HCT116 (cell line): ENCODE measurements around the gene PNKP. TPM values are rescaled to one million over a fixed set of nuclear protein-coding genes. Genes with fewer than 3 reads are reported as not detected.

ENCODE experiments used
- ATAC-seq: fragments of 200-7000 bp; cut with Tn5 transposase; 2 replicates; pipeline ENCODE4 v1.9.1; 2020; ENCODE audit warnings: mild to moderate bottlenecking, moderate library complexity
- BruUV-seq: library from RNA; stranded (reverse); fragments of 400-500 nt; replicated peaks from 2 replicates; lab custom pipeline; 2021; lab: Mats Ljungman, UMichigan
- CTCF ChIA-PET: fragments of 300-600 bp; sonication (Branson Sonifier 250); formaldehyde crosslinking; loops from one replicate; lab custom pipeline; 2021; ENCODE audit warnings: antibody characterized with exemption; lab: Charles Lee
- POLR2A ChIA-PET: fragments of 300-600, 350-600 bp; sonication (Branson Sonifier 250); formaldehyde crosslinking; loops from one replicate; lab custom pipeline; 2021; ENCODE audit warnings: antibody characterized with exemption; lab: Charles Lee
- RAD21 ChIA-PET, 2 experiments: fragments of 300-600 bp; sonication (Branson Sonifier 250); formaldehyde crosslinking; loops; one replicate each; lab custom pipeline; 2023; ENCODE audit warnings: low total read pairs in 2 of 2; ENCODE audit not compliant: uncharacterized antibody in 2 of 2, unreplicated experiment in 2 of 2, low non-redundant PET in 1 of 2; lab: Charles Lee
- DNase-seq: peaks from one replicate; pipeline ENCODE4 v3.0.0-alpha.2; 2010; ENCODE audit warnings: low read depth, low spot score
- H2AFZ ChIP-seq: fragments of 200-600 bp; shearing (Covaris generic), sonication (generic); 2 replicates; pipeline ENCODE4 v1.6.1; 2017; ENCODE audit warnings: low read depth, mixed run types, mixed read lengths, antibody characterized with exemption, low read length; ENCODE audit not compliant: poor library complexity, severe bottlenecking
- H3K27ac ChIP-seq: 2 replicates; pipeline ENCODE4 v1.5.1; 2012; ENCODE audit warnings: low read depth, low read length
- H3K27me3 ChIP-seq: fragments of 200-600 bp; sonication (generic); 2 replicates; pipeline ENCODE4 v1.6.1; 2016; ENCODE audit warnings: mixed run types, low read length, mixed read lengths; ENCODE audit not compliant: insufficient read depth
- H3K36me3 ChIP-seq, 2 experiments: fragments of 200-500 bp in 1 of 2; fragments of 200-600 bp in 1 of 2; sonication (Bioruptor generic) in 1 of 2; sonication (generic) in 1 of 2; 2 replicates each; pipeline versions ENCODE4 v1.5.1 to v1.6.1; 2014 to 2016; ENCODE audit warnings: low read length in 2 of 2, inconsistent platforms in 1 of 2, mixed read lengths in 1 of 2, mixed run types in 1 of 2; ENCODE audit not compliant: insufficient read depth in 2 of 2, control insufficient read depth in 1 of 2
- H3K4me1 ChIP-seq, 2 experiments: fragments of 200-600 bp in 1 of 2; sonication (generic) in 1 of 2; 2 replicates each; pipeline versions ENCODE4 v1.5.1 to v1.6.1; 2012 to 2017; ENCODE audit warnings: low read length in 2 of 2, inconsistent platforms in 1 of 2, mild to moderate bottlenecking in 1 of 2, mixed read lengths in 1 of 2, mixed run types in 1 of 2, moderate library complexity in 1 of 2; ENCODE audit not compliant: insufficient read depth in 2 of 2, control insufficient read depth in 1 of 2
- H3K4me2 ChIP-seq: fragments of 200-600 bp; sonication (generic); 2 replicates; pipeline ENCODE4 v1.6.1; 2017; ENCODE audit warnings: mixed run types, low read length, mixed read lengths
- H3K4me3 ChIP-seq, 2 experiments: fragments of 200-600 bp in 1 of 2; sonication (generic) in 1 of 2; replicated peaks in 1 of 2; 2 replicates each; pipeline ENCODE4 v1.5.1; 2011 to 2016; ENCODE audit warnings: low read length in 2 of 2, control low read depth in 1 of 2, low read depth in 1 of 2, mild to moderate bottlenecking in 1 of 2, mixed read lengths in 1 of 2, mixed run types in 1 of 2
- H3K79me2 ChIP-seq: fragments of 200-600 bp; sonication (generic); 2 replicates; pipeline ENCODE4 v1.6.1; 2017; ENCODE audit warnings: mild to moderate bottlenecking, mixed run types, low read length, moderate library complexity, mixed read lengths; ENCODE audit not compliant: insufficient read depth
- H3K9ac ChIP-seq: fragments of 200-600 bp; sonication (generic); 2 replicates; pipeline ENCODE4 v1.6.1; 2016; ENCODE audit warnings: low read length, mixed read lengths
- H3K9me2 ChIP-seq: fragments of 200-600 bp; sonication (generic), shearing (Covaris generic); 2 replicates; pipeline ENCODE4 v1.6.1; 2017; ENCODE audit warnings: mixed run types, mild to moderate bottlenecking, moderate library complexity; ENCODE audit not compliant: insufficient read depth
- H3K9me3 ChIP-seq, 2 experiments: fragments of 200-500 bp in 1 of 2; fragments of 200-600 bp in 1 of 2; sonication (Bioruptor generic) in 1 of 2; sonication (generic) in 1 of 2; 2 replicates each; pipeline ENCODE4 v1.6.1; 2014 to 2017; ENCODE audit warnings: low read length in 2 of 2, mixed read lengths in 2 of 2, inconsistent platforms in 1 of 2, low read depth in 1 of 2, mild to moderate bottlenecking in 1 of 2, mixed run types in 1 of 2, moderate library complexity in 1 of 2; ENCODE audit not compliant: control insufficient read depth in 1 of 2, insufficient read depth in 1 of 2
- H4K20me1 ChIP-seq: fragments of 200-600 bp; sonication (generic), shearing (Covaris generic); 2 replicates; pipeline ENCODE4 v1.6.1; 2017; ENCODE audit warnings: mixed run types, mild to moderate bottlenecking, moderate library complexity; ENCODE audit not compliant: insufficient read depth
- ATF3 ChIP-seq: IDR thresholded peaks from 2 replicates; pipeline ENCODE4 v1.6.1; 2012
- CBX3 ChIP-seq: IDR thresholded peaks from 2 replicates; pipeline ENCODE4 v1.6.1; 2012; ENCODE audit warnings: low read depth
- CTCF ChIP-seq, 3 experiments: fragments of 200-600 bp in 1 of 3; sonication (generic) in 1 of 3; IDR thresholded peaks in 2 of 3; conservative IDR thresholded peaks in 1 of 3; 2 replicates each; pipeline ENCODE4 v1.5.1; 2012 to 2017; ENCODE audit warnings: low read depth in 2 of 3, low read length in 2 of 3, antibody characterized with exemption in 1 of 3, borderline replicate concordance in 1 of 3, control low read depth in 1 of 3, mild to moderate bottlenecking in 1 of 3, mixed read lengths in 1 of 3, mixed run types in 1 of 3, moderate library complexity in 1 of 3; ENCODE audit not compliant: insufficient read depth in 1 of 3
- ELF1 ChIP-seq: IDR thresholded peaks from 2 replicates; pipeline ENCODE4 v1.6.1; 2012; ENCODE audit warnings: low read depth, borderline replicate concordance
- EZH2phosphoT487 ChIP-seq: fragments of 200-600 bp; IDR thresholded peaks from 2 replicates; pipeline ENCODE4 v1.6.1; 2018; ENCODE audit warnings: antibody characterized with exemption, borderline replicate concordance
- POLR2A ChIP-seq: IDR thresholded peaks from 2 replicates; pipeline ENCODE4 v1.7.0; 2011; ENCODE audit warnings: borderline replicate concordance; ENCODE audit not compliant: insufficient read depth, insufficient read length; ENCODE audit errors: extremely low read depth
- RAD21 ChIP-seq: IDR thresholded peaks from 2 replicates; pipeline ENCODE4 v1.6.1; 2012; ENCODE audit warnings: low read depth, mild to moderate bottlenecking
- SIN3A ChIP-seq: IDR thresholded peaks from 2 replicates; pipeline ENCODE4 v1.6.1; 2012; ENCODE audit warnings: low read depth
- TCF7L2 ChIP-seq: IDR thresholded peaks from 2 replicates; pipeline ENCODE4 v1.7.0; 2011; ENCODE audit warnings: borderline replicate concordance, inconsistent platforms; ENCODE audit not compliant: insufficient read depth, insufficient read length; ENCODE audit errors: extremely low read depth
- YY1 ChIP-seq: IDR thresholded peaks from 2 replicates; pipeline ENCODE4 v1.6.1; 2011; ENCODE audit warnings: low read length, low read depth, moderate library complexity, mild to moderate bottlenecking; ENCODE audit not compliant: insufficient replicate concordance; ENCODE audit errors: extremely low read depth
- ZBTB33 ChIP-seq: IDR thresholded peaks from 2 replicates; pipeline ENCODE4 v1.6.1; 2011; ENCODE audit warnings: mild to moderate bottlenecking, low read length, moderate library complexity; ENCODE audit not compliant: insufficient replicate concordance; ENCODE audit errors: extremely low read depth
- ZNF274 ChIP-seq: fragments of 200-500 bp; sonication (Bioruptor generic); IDR thresholded peaks from 2 replicates; pipeline ENCODE4 v1.6.1; 2014; ENCODE audit warnings: mild to moderate bottlenecking, low read depth, low read length, inconsistent platforms
- intact Hi-C: fragments of 100-400 bp; cut with micrococcal nuclease; formaldehyde crosslinking; loops from 2 replicates; pipeline ENCODE4 v1.10.0; 2022
- total RNA-seq: library from RNA; stranded (reverse); gene quantifications from one replicate; pipeline ENCODE4 v1.2.1, GENCODE V29; 2021; ENCODE audit not compliant: unreplicated experiment

PNKP gene
- total RNA-seq, 1 experiment from 2014 or later = 129 TPM

DNA sequence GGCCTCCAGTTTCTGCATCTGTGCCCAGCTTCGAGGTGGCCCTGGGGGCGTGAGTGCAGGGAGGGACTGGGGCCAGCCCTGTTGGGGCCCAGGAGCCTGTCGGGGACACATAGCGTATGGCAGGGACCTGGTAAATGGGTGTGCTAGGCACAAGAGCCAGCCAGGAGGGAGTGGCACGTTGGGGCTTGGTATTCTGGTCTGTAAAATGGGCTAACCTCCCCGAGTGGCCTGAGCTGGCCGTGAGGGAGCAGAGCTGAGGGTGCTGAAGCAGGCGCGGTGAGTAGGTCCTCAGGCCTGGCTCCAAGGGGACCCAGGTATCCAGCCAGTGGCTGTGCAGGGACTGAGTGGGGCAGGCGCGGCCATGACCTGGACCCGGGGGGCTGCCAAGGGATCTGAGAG, 12.1 kb downstream of the PNKP start:
- no peak for DNase-seq
- Histone ChIP-seq H3K4me1 (peaks cover 10 to 31% of the 10 kb centered on the region in 2 experiments), H3K27me3 (no peaks in the 10 kb centered on the region), H3K9me2 (no peaks in the 10 kb centered on the region), H4K20me1 (no peaks in the 10 kb centered on the region), H3K79me2 (peaks cover 44% of the 10 kb centered on the region), H3K4me2 (no peak overlapping the region), H3K9me3 (no peaks in the 10 kb centered on the region), H3K27ac (peak overlapping the region; percentile 48), H3K9ac (no peak overlapping the region), H2AFZ (no peak overlapping the region), H3K4me3 (no peak overlapping the region), H3K36me3 (peaks cover 5 to 17% of the 10 kb centered on the region in 2 experiments; a peak in 3 of 4 replicates)
- no TSS peak for BruUV-seq
- ChIA-PET CTCF (no interaction called here), RAD21 (no interaction called here), POLR2A (interaction anchor here (1.7 kb wide), 1 partner anchor 10 kb away, joined by 6 read pairs; no protein-coding TSS in a partner anchor)
- TF ChIP-seq ZNF274 = no peak
- no peak for TF ChIP-seq CTCF (IDR thresholded peaks at IDR 0.05 in 2 of 3, conservative IDR thresholded peaks at IDR 0.05 in 1 of 3; ENCODE audit: borderline replicate concordance in 1 of 3, insufficient read depth in 1 of 3, low read depth in 2 of 3, low read length in 2 of 3)
- TF ChIP-seq POLR2A = peak; percentile 40
- no peak for ATAC-seq
- intact Hi-C loops = no loop called here

DNA sequence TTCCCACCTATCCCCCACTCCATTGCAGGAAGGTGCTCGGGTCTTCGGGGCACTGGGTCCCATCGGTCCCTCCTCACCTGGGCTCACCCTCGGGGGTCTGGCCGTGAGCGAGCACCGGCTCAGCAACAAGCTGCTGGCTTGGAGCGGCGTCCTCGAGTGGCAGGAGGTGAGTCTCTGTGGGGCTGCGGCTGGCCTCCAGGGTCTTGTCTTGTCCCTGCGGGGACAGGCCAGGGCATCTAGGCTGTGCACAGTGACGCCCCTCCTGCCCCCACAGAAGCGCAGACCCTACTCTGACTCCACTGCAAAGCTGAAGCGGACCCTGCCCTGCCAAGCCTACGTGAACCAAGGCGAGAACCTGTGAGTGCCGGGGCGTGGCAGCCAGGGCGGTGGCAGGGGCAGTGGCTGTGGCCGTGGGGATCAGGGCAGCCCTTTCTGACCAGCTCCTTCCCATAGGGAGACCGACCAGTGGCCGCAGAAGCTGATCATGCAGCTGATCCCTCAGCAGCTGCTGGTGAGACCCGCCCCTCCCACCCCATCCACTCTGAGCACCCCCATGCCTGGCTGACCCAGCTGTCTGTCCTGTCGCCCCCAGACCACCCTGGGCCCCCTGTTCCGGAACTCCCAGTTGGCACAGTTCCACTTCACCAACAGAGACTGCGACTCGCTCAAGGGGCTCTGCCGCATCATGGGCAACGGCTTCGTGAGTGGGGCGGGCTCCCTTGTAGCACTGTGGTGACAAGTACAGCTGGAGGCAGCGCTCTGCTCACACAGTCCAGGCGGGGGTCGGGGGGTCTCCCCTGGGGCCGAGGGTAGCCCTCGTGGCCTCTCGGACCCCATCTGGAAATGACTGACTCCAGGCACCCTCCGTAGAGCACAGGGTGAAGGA, 12.8 kb downstream of the PNKP start:
- no peaks in the 10 kb centered on the region for H3K9me3 ChIP-seq
- ChIA-PET CTCF (no interaction called here), POLR2A (interaction anchor here (1.7 kb wide), 1 partner anchor 11 kb away, joined by 6 read pairs; no protein-coding TSS in a partner anchor), RAD21 (no interaction called here)
- peaks cover 5 to 17% of the 10 kb centered on the region in 2 experiments; a peak in 3 of 4 replicates for H3K36me3 ChIP-seq
- H3K27me3 ChIP-seq = no peaks in the 10 kb centered on the region
- intact Hi-C loops = no loop called here
- H3K9ac ChIP-seq = no peak overlapping the region
- H3K4me3 ChIP-seq = no peak overlapping the region
- H4K20me1 ChIP-seq = no peaks in the 10 kb centered on the region
- H3K9me2 ChIP-seq = no peaks in the 10 kb centered on the region
- BruUV-seq = no TSS peak
- peak overlapping the region; percentile 48 for H3K27ac ChIP-seq
- H3K4me2 ChIP-seq = no peak overlapping the region
- H3K4me1 ChIP-seq = peaks cover 15 to 34% of the 10 kb centered on the region in 2 experiments
- H2AFZ ChIP-seq = no peak overlapping the region
- no peak for ATAC-seq
- peaks cover 44% of the 10 kb centered on the region for H3K79me2 ChIP-seq
- no peak for DNase-seq
- TF ChIP-seq ATF3 (no peak), ELF1 (no peak), TCF7L2 (no peak), SIN3A (no peak), CBX3 (no peak), YY1 (no peak), EZH2phosphoT487 (no peak), ZBTB33 (no peak), RAD21 (no peak)
